Measurements from ENCODE around the gene KPRP.

KPRP gene

GRCh38 chr1:152741656-152742055, 16.2 kb upstream of the KPRP start:
- no peak for TF ChIP-seq CTCF (IDR thresholded peaks at IDR 0.05; ENCODE audit: low read depth, low read length)
- H3K4me3 ChIP-seq (ENCODE audit: low read depth, low read length): no peak overlapping the region

GRCh38 chr1:152743371-152744145, 14.3 kb upstream of the KPRP start:
- H3K4me3 ChIP-seq (ENCODE audit: low read depth, low read length): no peak overlapping the region
- TF ChIP-seq CTCF (IDR thresholded peaks at IDR 0.05; ENCODE audit: low read depth, low read length): no peak

- H3K4me3 ChIP-seq (ENCODE audit: low read depth, low read length): no peak overlapping the region
- no peak for TF ChIP-seq CTCF (IDR thresholded peaks at IDR 0.05; ENCODE audit: low read depth, low read length)
Measured at GRCh38 chr1:152745289-152745704, 12.5 kb upstream of the KPRP start.

- no peak overlapping the region for H3K4me3 ChIP-seq (ENCODE audit: low read depth, low read length)
- no peak for TF ChIP-seq CTCF (IDR thresholded peaks at IDR 0.05; ENCODE audit: low read depth, low read length)
Measured at GRCh38 chr1:152745765-152746444, 11.9 kb upstream of the KPRP start.

GRCh38 chr1:152747831-152748230, 10.0 kb upstream of the KPRP start:
- no peak overlapping the region for H3K4me3 ChIP-seq (ENCODE audit: low read depth, low read length)
- no peak for TF ChIP-seq CTCF (IDR thresholded peaks at IDR 0.05; ENCODE audit: low read depth, low read length)

GRCh38 chr1:152752225-152752624, 5.6 kb upstream of the KPRP start:
- no peak overlapping the region for H3K4me3 ChIP-seq (ENCODE audit: low read depth, low read length)

More at GRCh38 chr1:152752225-152752624, 5.6 kb upstream of the KPRP start:
- TF ChIP-seq CTCF (IDR thresholded peaks at IDR 0.05; ENCODE audit: low read depth, low read length): no peak

Measured in WI38 (cell line).